ENCODE results near the gene SFRP2.
A peak's percentile ranks its signal among the peaks of the same experiment; 100 is the strongest.

The SFRP2 gene
- 0 to 0.04 (median 0) reads per million in 3 experiments for total RNA-seq

DNA sequence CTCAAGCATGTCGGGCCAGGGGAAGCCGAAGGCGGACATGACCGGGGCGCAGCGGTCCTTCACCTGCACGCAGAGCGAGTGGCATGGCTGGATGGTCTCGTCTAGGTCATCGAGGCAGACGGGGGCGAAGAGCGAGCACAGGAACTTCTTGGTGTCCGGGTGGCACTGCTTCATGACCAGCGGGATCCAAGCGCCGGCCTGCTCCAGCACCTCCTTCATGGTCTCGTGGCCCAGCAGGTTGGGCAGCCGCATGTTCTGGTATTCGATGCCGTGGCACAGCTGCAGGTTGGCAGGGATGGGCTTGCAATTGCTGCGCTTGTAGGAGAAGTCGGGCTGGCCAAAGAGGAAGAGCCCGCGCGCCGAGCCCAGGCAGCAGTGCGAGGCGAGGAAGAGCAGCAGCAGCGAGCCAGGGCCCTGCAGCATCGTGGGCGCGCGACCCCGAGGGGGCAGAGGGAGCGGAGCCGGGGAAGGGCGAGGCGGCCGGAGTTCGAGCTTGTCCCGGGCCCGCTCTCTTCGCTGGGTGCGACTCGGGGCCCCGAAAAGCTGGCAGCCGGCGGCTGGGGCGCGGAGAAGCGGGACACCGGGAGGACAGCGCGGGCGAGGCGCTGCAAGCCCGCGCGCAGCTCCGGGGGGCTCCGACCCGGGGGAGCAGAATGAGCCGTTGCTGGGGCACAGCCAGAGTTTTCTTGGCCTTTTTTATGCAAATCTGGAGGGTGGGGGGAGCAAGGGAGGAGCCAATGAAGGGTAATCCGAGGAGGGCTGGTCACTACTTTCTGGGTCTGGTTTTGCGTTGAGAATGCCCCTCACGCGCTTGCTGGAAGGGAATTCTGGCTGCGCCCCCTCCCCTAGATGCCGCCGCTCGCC is at the start of gene SFRP2:
TSS of gene SFRP2 (minus strand) at position 671 of the 864 bp plus-strand sequence. CDS start at position 423, 248 bp downstream.
- no peak for DNase-seq

DNA sequence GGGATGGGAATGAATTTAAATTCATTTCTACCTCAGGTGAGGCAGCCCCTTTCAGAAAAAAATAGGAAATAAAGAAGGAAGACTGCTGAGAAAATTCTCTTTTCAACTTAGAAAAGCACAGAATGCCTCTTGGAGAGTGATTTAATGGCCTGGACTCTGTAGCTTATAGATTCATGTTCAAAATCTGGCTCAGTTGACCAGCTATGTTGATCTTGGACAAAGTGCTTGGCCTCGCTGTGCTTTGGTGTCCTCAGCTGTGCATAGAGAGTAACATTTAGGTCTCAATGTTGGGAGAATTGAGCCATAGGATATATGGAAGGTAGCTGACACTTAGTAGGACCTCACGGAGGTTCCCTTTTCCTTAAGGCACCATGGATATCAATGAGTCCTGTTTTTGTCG is 49.7 kb upstream of the SFRP2 start:
- no peak for DNase-seq

DNA sequence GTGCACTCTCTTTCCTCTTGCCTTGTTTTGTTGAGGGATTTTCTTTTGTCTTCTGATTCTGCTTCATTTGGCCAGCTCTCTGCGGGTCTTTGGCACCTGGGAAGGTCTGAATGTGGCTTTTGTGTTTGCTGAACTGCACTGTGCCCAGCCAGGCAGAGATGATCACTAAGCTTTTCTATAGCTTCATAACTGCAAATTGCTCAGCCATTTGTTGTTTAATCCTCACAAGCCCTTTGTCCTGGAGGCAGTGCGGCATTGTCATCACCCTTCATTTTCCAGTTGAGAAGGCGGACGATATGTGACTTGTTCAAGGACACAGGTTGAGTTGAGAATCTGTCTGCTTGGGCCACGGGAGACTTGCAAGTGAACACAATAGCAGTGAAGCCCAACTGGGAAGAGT is 46.0 kb upstream of the SFRP2 start:
- DNase-seq, result no peak

- no peak for DNase-seq
These were observed 43.9 kb upstream of the SFRP2 start for GRCh38 chr4:153832720-153833287.

GRCh38 chr4:153832054-153832453 is 43.2 kb upstream of the SFRP2 start:
- no peak for DNase-seq

GRCh38 chr4:153831245-153831644 is 42.4 kb upstream of the SFRP2 start:
- no peak for DNase-seq

DNA sequence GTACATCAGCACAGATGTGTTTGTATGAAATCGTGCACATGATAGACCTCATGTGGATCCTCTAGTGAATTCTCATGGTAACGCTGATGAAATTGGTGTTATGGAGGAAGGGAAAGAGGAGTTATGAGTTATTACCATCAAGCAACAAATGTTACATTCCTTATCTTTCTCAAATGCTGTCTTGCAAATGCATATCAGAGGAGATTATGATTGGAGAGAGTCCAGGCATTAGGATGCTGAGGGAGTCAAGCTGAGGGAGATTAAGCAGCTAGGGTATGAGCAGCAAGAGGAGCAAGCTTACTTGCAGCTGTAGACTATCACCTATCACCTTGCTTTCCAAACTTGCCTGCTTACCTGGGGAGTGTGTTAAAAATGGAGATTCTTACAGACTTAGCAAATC is 36.8 kb upstream of the SFRP2 start:
- no peak for DNase-seq

DNA sequence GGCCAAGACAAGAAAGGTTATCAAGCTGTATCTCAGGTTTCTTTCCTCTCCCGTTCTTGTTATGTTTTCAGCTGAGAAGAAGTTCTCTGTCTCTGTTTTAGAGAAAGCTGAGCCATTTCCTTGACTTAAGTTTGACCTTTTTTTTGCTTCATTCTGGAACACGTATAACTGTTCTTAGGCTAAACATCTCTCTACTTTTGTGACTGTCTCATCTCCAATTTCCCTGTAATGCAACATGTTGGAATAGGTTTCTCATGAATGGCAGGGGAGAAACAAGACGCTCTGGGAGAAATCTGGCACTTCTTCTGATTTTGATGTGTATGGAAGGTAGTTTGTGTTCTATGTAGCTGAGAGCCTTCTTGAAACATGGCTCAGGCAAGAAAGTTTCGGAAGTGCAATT is 36.2 kb upstream of the SFRP2 start:
- no peak for DNase-seq

DNA sequence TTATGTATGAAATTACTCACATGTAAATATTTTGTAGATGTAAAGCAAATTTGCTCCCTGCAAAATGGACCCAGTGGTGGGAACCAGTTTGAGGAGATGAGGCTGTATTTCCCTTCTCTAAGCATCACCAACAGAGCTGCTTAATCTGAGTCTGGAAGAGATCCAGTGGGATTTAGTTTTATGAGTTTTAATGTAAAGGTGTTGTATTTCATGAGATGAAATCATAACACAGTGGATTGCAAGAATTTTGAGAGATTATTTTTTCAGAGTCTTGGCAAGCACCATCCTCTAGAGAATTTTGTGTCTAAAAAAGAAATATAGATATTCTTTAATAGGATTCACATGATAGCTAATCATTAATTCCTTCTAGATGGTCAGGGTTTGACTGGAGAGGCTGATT is 35.6 kb upstream of the SFRP2 start:
- DNase-seq, result no peak

DNA sequence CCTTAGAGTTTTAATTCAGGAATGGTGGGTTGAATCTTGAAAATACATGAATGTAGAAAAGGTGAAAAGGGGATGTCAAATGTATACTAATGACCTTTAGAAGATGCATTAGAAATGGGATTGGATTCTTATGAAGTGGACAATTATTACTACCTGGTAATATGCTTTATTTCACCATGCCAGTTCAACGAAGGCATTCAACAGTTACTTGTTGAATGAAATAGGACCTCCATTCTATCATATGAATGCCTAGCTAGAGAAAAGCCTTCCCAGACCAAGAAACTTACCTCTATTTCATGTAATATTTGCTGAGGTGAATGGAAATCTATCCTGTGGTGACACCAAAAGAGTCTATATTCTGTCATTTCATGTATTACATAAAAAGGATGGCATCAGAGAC is 34.6 kb upstream of the SFRP2 start:
- no peak for DNase-seq

DNA sequence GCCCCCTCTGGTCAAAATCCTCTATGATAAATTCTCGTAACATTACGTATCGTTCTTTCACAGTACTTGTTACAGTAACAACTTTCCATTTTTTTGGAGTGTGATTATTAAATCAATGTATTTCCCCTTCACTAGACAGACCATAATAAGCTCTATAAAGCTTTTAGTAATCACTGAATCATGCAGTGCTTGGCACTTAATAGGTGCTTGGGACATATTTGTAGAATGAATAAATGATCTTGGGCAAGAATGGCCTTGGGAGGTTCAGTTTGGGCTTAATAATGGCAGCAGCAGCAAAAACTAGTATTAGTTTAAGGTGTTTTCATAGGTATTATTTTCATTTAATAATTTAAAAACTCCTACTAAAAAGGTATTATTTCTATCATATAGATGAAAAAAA is 33.4 kb upstream of the SFRP2 start:
- no peak for DNase-seq

GRCh38 chr4:153817466-153817865 is 28.6 kb upstream of the SFRP2 start:
- no peak for DNase-seq

GRCh38 chr4:153816542-153816941 is 27.7 kb upstream of the SFRP2 start:
- DNase-seq, result no peak

- no peak for DNase-seq
These were observed 25.9 kb upstream of the SFRP2 start for GRCh38 chr4:153814789-153815188.

DNA sequence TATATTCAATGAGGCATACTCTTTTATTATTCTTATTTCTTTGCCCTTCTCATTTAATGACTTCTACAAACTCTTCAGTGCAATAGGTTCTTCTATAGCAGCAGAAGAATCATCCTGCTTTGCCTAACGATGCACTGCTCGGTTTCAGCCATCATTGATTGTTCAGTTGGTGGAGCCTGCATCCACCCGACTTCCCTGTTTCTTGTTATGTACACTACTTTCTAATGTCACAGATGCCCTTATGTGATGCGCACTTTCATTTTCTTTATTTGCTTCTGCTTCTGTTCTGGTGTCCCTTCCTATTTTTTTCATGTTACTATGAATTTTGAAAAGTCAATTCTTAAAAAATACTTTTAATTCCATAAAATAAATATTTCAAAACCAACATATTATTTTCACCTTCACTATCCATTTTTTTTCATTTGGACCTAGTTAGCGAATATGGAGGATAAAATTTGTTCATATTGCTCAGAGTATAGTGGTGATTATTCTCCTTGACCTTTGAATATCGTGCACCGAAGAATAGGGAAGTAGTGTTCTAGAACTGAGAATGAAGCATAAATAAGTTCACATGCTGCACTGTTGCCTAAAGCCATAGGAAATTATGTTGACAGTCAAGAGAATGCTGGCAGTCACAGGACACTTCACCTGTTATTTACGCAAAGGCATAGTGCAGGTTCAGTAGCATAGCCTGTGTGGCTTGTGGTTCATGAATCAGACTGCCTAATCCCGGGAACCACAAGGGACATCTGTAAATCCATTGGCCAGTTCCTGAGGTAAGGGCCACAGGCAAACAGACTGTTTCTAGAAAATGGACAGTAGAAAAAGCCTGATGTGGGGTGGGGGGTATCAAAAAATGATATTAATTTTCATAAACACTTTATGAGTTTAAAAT is 21.3 kb upstream of the SFRP2 start:
- no peak for DNase-seq

DNA sequence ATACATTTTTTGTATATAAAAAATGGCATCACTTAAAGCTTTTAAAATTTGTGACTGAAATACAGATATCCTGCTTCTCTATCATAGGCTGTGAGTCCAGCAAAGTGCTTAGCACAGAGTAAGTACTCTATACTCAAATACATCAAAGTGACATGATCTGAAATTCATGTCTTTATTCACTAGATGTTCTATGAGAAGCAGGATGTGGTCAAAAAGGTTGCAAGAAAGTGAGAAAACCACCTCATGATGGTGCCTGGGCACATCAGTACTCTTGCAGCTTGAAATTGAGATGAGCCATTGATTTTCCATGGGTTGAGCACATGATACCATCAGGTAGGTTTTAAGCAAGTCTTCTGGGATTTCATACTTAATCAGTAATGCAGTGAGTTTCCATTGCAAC is 20.4 kb upstream of the SFRP2 start:
- DNase-seq, result peak; percentile 54

GRCh38 chr4:153808175-153808574 is 19.3 kb upstream of the SFRP2 start:
- DNase-seq, result no peak

DNA sequence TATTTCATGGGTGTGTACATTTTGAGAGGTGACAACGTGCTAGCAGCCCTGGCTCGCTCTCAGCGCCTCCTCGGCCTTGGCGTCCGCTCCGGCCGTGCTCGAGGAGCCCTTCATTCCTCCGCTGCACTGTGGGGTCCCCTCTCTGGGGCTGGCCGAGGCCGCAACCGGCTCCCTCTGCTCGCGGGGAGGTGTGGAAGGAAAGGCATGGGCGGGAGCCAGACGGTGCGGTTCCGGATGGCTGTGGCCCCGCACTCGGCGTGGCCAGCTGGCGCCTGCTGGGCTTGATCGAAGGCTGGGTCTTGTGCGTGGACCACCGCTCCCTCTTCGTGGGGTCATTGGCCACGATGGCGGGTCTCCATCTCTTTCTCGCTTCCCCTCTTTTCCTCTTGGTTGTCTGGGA is 17.2 kb upstream of the SFRP2 start:
- no peak for DNase-seq

DNA sequence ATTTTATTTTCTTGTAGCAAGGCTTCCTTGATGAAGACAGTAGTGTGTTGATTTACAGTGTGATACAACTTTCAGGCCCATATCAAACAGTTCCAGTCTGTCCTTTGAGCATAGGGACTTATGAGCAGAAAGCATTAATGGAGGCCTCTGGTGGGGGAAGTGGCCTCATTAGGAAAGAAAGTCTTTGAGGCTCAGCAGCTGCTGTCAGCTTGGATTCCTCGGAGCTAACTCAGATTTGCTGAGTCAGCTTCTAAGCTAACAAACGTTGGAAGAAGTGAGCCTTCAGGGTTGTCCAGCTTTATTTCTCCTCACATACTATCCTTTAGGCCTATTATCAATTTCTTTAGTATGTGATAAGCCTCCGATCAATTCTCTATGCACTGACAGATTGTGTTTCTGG is 15.8 kb upstream of the SFRP2 start:
- DNase-seq, result no peak

- DNase-seq, result no peak
These were observed 10.8 kb upstream of the SFRP2 start for GRCh38 chr4:153799694-153800074.

DNA sequence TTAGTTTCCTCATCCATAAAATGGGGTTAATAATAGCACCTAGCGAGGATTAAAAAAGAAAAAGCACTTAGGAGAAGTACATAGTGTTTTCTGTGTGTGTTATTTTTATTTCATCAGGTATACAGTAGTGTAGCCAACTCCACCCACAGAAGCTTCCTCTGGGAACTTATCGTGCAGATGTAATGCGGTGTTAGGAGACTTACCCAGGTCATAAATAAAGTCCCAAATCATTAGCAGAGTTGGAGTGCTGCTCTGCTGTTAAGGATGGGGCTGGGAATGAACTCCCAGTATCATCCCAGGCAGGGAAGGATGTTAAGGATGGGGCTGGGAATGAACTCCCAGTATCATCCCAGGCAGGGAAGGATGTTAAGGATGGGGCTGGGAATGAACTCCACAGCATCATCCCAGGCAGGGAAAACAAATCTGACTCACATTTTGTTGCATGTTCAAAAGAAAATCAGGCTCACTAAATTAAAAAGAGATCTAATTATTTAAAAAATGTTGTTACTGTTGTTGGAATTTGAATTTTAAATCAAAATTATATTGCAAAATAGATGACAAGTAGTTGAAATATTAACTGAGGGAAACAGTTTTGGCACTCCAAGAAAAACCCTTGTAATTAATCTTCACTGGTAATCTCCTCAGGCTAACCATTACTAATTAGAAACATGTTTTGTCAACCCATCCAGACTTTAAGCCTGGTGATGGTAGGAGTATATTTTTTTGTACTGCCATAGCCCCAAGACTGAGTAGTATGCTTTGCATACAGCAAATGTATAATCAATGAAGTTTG is 10.2 kb upstream of the SFRP2 start:
- DNase-seq, result no peak

- no peak for DNase-seq
These were observed 9.5 kb upstream of the SFRP2 start for GRCh38 chr4:153798420-153798819.

- no peak for DNase-seq
These were observed 5.1 kb upstream of the SFRP2 start for GRCh38 chr4:153794006-153794405.
